Nephron progenitor cell (in vitro differentiated cells): ENCODE data around the gene MYADM.

Source experiments
- DNase-seq: peaks from one replicate; pipeline ENCODE4 v3.0.0; 2021
- H3K27ac Mint-ChIP-seq: 2 replicates; pipeline ENCODE4 v1.8.0; 2021; ENCODE audit warnings: mild to moderate bottlenecking, moderate library complexity, mixed read lengths
- H3K27me3 Mint-ChIP-seq: 2 replicates; pipeline ENCODE4 v1.8.0; 2021; ENCODE audit warnings: mild to moderate bottlenecking, low read depth, mixed read lengths; ENCODE audit not compliant: poor library complexity
- H3K36me3 Mint-ChIP-seq: 2 replicates; pipeline ENCODE4 v1.8.0; 2021; ENCODE audit warnings: low read depth, mixed read lengths
- H3K4me1 Mint-ChIP-seq: 2 replicates; pipeline ENCODE4 v1.8.0; 2021; ENCODE audit warnings: mixed read lengths
- H3K4me3 Mint-ChIP-seq: 2 replicates; pipeline ENCODE4 v1.8.0; 2021; ENCODE audit warnings: mild to moderate bottlenecking, moderate library complexity, mixed read lengths
- H3K9me3 Mint-ChIP-seq: 2 replicates; pipeline ENCODE4 v1.8.0; 2021; ENCODE audit warnings: mild to moderate bottlenecking, moderate library complexity, mixed read lengths
- CTCF ChIP-seq: fragments of 200-600 bp; sonication (generic); IDR thresholded peaks from 2 replicates; pipeline ENCODE4 v1.5.0; 2021; ENCODE audit warnings: antibody characterized with exemption

The MYADM gene

GRCh38 chr19:53909471-53910169 lies 41.9 kb downstream of the MYADM start:
- no peak for TF ChIP-seq CTCF
- Mint-ChIP-seq H3K27ac (no peak overlapping the region), H3K4me1 (peaks cover 27% of the 10 kb centered on the region), H3K27me3 (peaks cover 95% of the 10 kb centered on the region), H3K9me3 (no peaks in the 10 kb centered on the region), H3K36me3 (no peaks in the 10 kb centered on the region), H3K4me3 (peak overlapping the region; percentile 77)
- DNase-seq = no peak

GRCh38 chr19:53910170-53910518 lies 42.5 kb downstream of the MYADM start:
- peak overlapping the region; percentile 77 for H3K4me3 Mint-ChIP-seq
- no peaks in the 10 kb centered on the region for H3K36me3 Mint-ChIP-seq
- peak; percentile 42 for DNase-seq
- H3K4me1 Mint-ChIP-seq = peaks cover 27% of the 10 kb centered on the region
- peaks cover 91% of the 10 kb centered on the region for H3K27me3 Mint-ChIP-seq
- H3K27ac Mint-ChIP-seq = no peak overlapping the region
- H3K9me3 Mint-ChIP-seq = no peaks in the 10 kb centered on the region
- no peak for TF ChIP-seq CTCF

- Mint-ChIP-seq H3K27me3 (peaks cover 66% of the 10 kb centered on the region), H3K36me3 (no peaks in the 10 kb centered on the region), H3K27ac (no peak overlapping the region), H3K4me1 (peaks cover 24% of the 10 kb centered on the region), H3K4me3 (no peak overlapping the region), H3K9me3 (no peaks in the 10 kb centered on the region)
- TF ChIP-seq CTCF = peak; percentile 23
- peak; percentile 34 for DNase-seq
Observed at GRCh38 chr19:53912653-53913052, 45.0 kb downstream of the MYADM start.

GRCh38 chr19:53915000-53915399 lies 47.3 kb downstream of the MYADM start:
- no peak overlapping the region for H3K4me3 Mint-ChIP-seq
- no peaks in the 10 kb centered on the region for H3K36me3 Mint-ChIP-seq
- H3K27ac Mint-ChIP-seq = no peak overlapping the region
- peaks cover 8% of the 10 kb centered on the region for H3K4me1 Mint-ChIP-seq
- peaks cover 43% of the 10 kb centered on the region for H3K27me3 Mint-ChIP-seq
- no peak for TF ChIP-seq CTCF
- peak; percentile 41 for DNase-seq
- H3K9me3 Mint-ChIP-seq = no peaks in the 10 kb centered on the region

- Mint-ChIP-seq H3K27ac (no peak overlapping the region), H3K36me3 (no peaks in the 10 kb centered on the region), H3K4me3 (no peak overlapping the region), H3K9me3 (no peaks in the 10 kb centered on the region), H3K27me3 (peaks cover 33% of the 10 kb centered on the region), H3K4me1 (no peaks in the 10 kb centered on the region)
- no peak for DNase-seq
- no peak for TF ChIP-seq CTCF
Observed at GRCh38 chr19:53916004-53916403, 48.3 kb downstream of the MYADM start.

- Mint-ChIP-seq H3K27ac (no peak overlapping the region), H3K4me3 (no peak overlapping the region), H3K9me3 (peaks cover 8% of the 10 kb centered on the region), H3K4me1 (no peaks in the 10 kb centered on the region), H3K36me3 (no peaks in the 10 kb centered on the region), H3K27me3 (peaks cover 19% of the 10 kb centered on the region)
- no peak for TF ChIP-seq CTCF
- no peak for DNase-seq
Observed at GRCh38 chr19:53917356-53917755, 49.7 kb downstream of the MYADM start.
